ENCODE results near the gene MYL7.

Gene MYL7

GRCh38 chr7:44139311-44140010 lies 1.7 kb downstream of the MYL7 start:
- H4K20me1 ChIP-seq (ENCODE audit: insufficient read depth, low read length), result no peaks in the 10 kb centered on the region
- no peaks in the 10 kb centered on the region for H3F3A ChIP-seq (ENCODE audit: insufficient read depth, low read length)
- no peaks in the 10 kb centered on the region for H3K9me2 ChIP-seq (replicated peaks; ENCODE audit: insufficient read depth, low read length)
- H3K79me2 ChIP-seq (ENCODE audit: low read length), result no peaks in the 10 kb centered on the region
- no peak overlapping the region for H3K4me3 ChIP-seq (ENCODE audit: low read length)
- no peak overlapping the region for H3K9ac ChIP-seq (ENCODE audit: low read length)
- TF ChIP-seq EZH2phosphoT487 (IDR thresholded peaks at IDR 0.05; ENCODE audit: low read length) (no peak), CTCF (IDR thresholded peaks at IDR 0.05; ENCODE audit: low read length) (no peak), EZH2 (optimal IDR thresholded peaks at IDR 0.05; ENCODE audit: low read depth, low read length) (no peak)
- no peak overlapping the region for H3K27ac ChIP-seq (ENCODE audit: low read length)
- H3K36me3 ChIP-seq (replicated peaks; ENCODE audit: insufficient read depth, low read length), result no peaks in the 10 kb centered on the region
- H3K4me2 ChIP-seq (ENCODE audit: low read depth, low read length), result no peak overlapping the region
- no peaks in the 10 kb centered on the region for H3K4me1 ChIP-seq (ENCODE audit: low read length)
- H2AFZ ChIP-seq (ENCODE audit: low read length), result no peak overlapping the region
- H3K9me3 ChIP-seq (replicated peaks; ENCODE audit: insufficient read depth, low read length), result no peaks in the 10 kb centered on the region
- DNase-seq, result no peak
- 0 out of 2 replicates have a peak, but pooled peaks cover 4% of the 10 kb centered on the region for H3K27me3 ChIP-seq (replicated peaks; ENCODE audit: insufficient read depth, low read length)

GRCh38 chr7:44138698-44139097 lies 2.4 kb downstream of the MYL7 start:
- DNase-seq, result no peak
- TF ChIP-seq EZH2phosphoT487 (IDR thresholded peaks at IDR 0.05; ENCODE audit: low read length), result no peak
- no peak for TF ChIP-seq EZH2 (optimal IDR thresholded peaks at IDR 0.05; ENCODE audit: low read depth, low read length)
- no peak for TF ChIP-seq CTCF (IDR thresholded peaks at IDR 0.05; ENCODE audit: low read length)

GRCh38 chr7:44136731-44137130 lies 4.4 kb downstream of the MYL7 start:
- Histone ChIP-seq H3F3A (ENCODE audit: insufficient read depth, low read length) (no peaks in the 10 kb centered on the region), H3K9me3 (replicated peaks; ENCODE audit: insufficient read depth, low read length) (no peaks in the 10 kb centered on the region), H3K9me2 (replicated peaks; ENCODE audit: insufficient read depth, low read length) (no peaks in the 10 kb centered on the region), H3K27ac (ENCODE audit: low read length) (no peak overlapping the region), H3K27me3 (replicated peaks; ENCODE audit: insufficient read depth, low read length) (no peaks in the 10 kb centered on the region), H3K4me1 (ENCODE audit: low read length) (no peaks in the 10 kb centered on the region), H3K9ac (ENCODE audit: low read length) (no peak overlapping the region), H3K4me2 (ENCODE audit: low read depth, low read length) (no peak overlapping the region), H3K79me2 (ENCODE audit: low read length) (no peaks in the 10 kb centered on the region), H2AFZ (ENCODE audit: low read length) (no peak overlapping the region), H4K20me1 (ENCODE audit: insufficient read depth, low read length) (no peaks in the 10 kb centered on the region), H3K4me3 (ENCODE audit: low read length) (no peak overlapping the region), H3K36me3 (replicated peaks; ENCODE audit: insufficient read depth, low read length) (no peaks in the 10 kb centered on the region)
- no peak for DNase-seq
- no peak for TF ChIP-seq EZH2phosphoT487 (IDR thresholded peaks at IDR 0.05; ENCODE audit: low read length)

More at GRCh38 chr7:44138698-44139097, 2.4 kb downstream of the MYL7 start:
- Histone ChIP-seq H3K9me3 (replicated peaks; ENCODE audit: insufficient read depth, low read length) (no peaks in the 10 kb centered on the region), H4K20me1 (ENCODE audit: insufficient read depth, low read length) (no peaks in the 10 kb centered on the region), H3F3A (ENCODE audit: insufficient read depth, low read length) (no peaks in the 10 kb centered on the region), H3K4me3 (ENCODE audit: low read length) (no peak overlapping the region), H3K36me3 (replicated peaks; ENCODE audit: insufficient read depth, low read length) (no peaks in the 10 kb centered on the region), H2AFZ (ENCODE audit: low read length) (no peak overlapping the region), H3K27ac (ENCODE audit: low read length) (no peak overlapping the region), H3K4me2 (ENCODE audit: low read depth, low read length) (no peak overlapping the region), H3K79me2 (ENCODE audit: low read length) (no peaks in the 10 kb centered on the region), H3K27me3 (replicated peaks; ENCODE audit: insufficient read depth, low read length) (no peaks in the 10 kb centered on the region), H3K9ac (ENCODE audit: low read length) (no peak overlapping the region), H3K9me2 (replicated peaks; ENCODE audit: insufficient read depth, low read length) (no peaks in the 10 kb centered on the region), H3K4me1 (ENCODE audit: low read length) (no peaks in the 10 kb centered on the region)

GRCh38 chr7:44134943-44135628 lies 6.0 kb downstream of the MYL7 start:
- no peak overlapping the region for H2AFZ ChIP-seq (ENCODE audit: low read length)
- TF ChIP-seq CTCF (IDR thresholded peaks at IDR 0.05; ENCODE audit: low read length) (no peak), EZH2phosphoT487 (IDR thresholded peaks at IDR 0.05; ENCODE audit: low read length) (no peak), EZH2 (optimal IDR thresholded peaks at IDR 0.05; ENCODE audit: low read depth, low read length) (no peak)
- H3K4me1 ChIP-seq (ENCODE audit: low read length), result no peaks in the 10 kb centered on the region
- H3K9me2 ChIP-seq (replicated peaks; ENCODE audit: insufficient read depth, low read length), result no peaks in the 10 kb centered on the region
- no peak overlapping the region for H3K4me2 ChIP-seq (ENCODE audit: low read depth, low read length)
- no peaks in the 10 kb centered on the region for H3K79me2 ChIP-seq (ENCODE audit: low read length)
- H3K9me3 ChIP-seq (replicated peaks; ENCODE audit: insufficient read depth, low read length), result no peaks in the 10 kb centered on the region
- H3K9ac ChIP-seq (ENCODE audit: low read length), result no peak overlapping the region
- H3K27me3 ChIP-seq (replicated peaks; ENCODE audit: insufficient read depth, low read length), result no peaks in the 10 kb centered on the region
- no peaks in the 10 kb centered on the region for H3F3A ChIP-seq (ENCODE audit: insufficient read depth, low read length)
- no peaks in the 10 kb centered on the region for H4K20me1 ChIP-seq (ENCODE audit: insufficient read depth, low read length)
- H3K27ac ChIP-seq (ENCODE audit: low read length), result no peak overlapping the region
- H3K4me3 ChIP-seq (ENCODE audit: low read length), result no peak overlapping the region
- DNase-seq, result no peak
- no peaks in the 10 kb centered on the region for H3K36me3 ChIP-seq (replicated peaks; ENCODE audit: insufficient read depth, low read length)

All from MM.1S (cell line).